Upper lobe of left lung (tissue), 4 donors: ENCODE data around the gene LOC101059915.

Source experiments
- CTCF ChIP-seq, 6 experiments: fragments of 450-650 bp in 4 of 6; fragments of 200-600 bp in 2 of 6; sonication (generic) in 2 of 6; IDR thresholded peaks; one replicate each; pipeline ENCODE4 v1.5.1; 2016 to 2019; ENCODE audit warnings: antibody characterized with exemption in 6 of 6
- EP300 ChIP-seq, 4 donors: sonication (generic); formaldehyde crosslinking; IDR thresholded peaks; one replicate each; pipeline ENCODE4 v1.5.1; 2017; ENCODE audit warnings: antibody characterized with exemption in 4 of 4, control low read depth in 2 of 4
- POLR2A ChIP-seq, 4 donors: fragments of 450-650 bp; IDR thresholded peaks; one replicate each; pipeline ENCODE4 v1.5.1; 2016 to 2017; ENCODE audit warnings: antibody characterized with exemption in 4 of 4, mild to moderate bottlenecking in 2 of 4
- POLR2AphosphoS5 ChIP-seq, 2 donors: sonication (generic); formaldehyde crosslinking; IDR thresholded peaks; one replicate each; pipeline ENCODE4 v1.5.1; 2017; ENCODE audit warnings: antibody characterized with exemption in 2 of 2

- TF ChIP-seq CTCF (IDR thresholded peaks at IDR 0.05) (no peak), POLR2A (IDR thresholded peaks at IDR 0.05) (no peak), EP300 (IDR thresholded peaks at IDR 0.05) (no peak), POLR2AphosphoS5 (IDR thresholded peaks at IDR 0.05) (no peak)
Measured at GRCh38 chrX:71671938-71672337, 4.6 kb downstream of the LOC101059915 start.
